ENCODE measurements around the gene TMEM8B. TPM values are rescaled to one million over a fixed set of nuclear protein-coding genes. Genes with fewer than 3 reads are reported as not detected.
A peak's percentile ranks its signal among the peaks of the same experiment; 100 is the strongest.
"Not testable (repeated sequence)": the region's sequence is repeated elsewhere in the genome, so short reads cannot be mapped to it uniquely, and the experiment has no call there.

Gene TMEM8B
- total RNA-seq, 2 experiments from 2014 or later: 5.8 to 6.9 TPM

- Mint-ChIP-seq H3K27ac (no peak within 1 kb of the TSS), H3K4me3 (no peak within 1 kb of the TSS), H3K27me3 (no peaks in the 10 kb centered on the region), H3K4me1 (no peaks in the 10 kb centered on the region), H3K9me3 (ENCODE audit: low read depth) (no peaks in the 10 kb centered on the region), H3K36me3 (ENCODE audit: low read depth) (no peaks in the 10 kb centered on the region)
- ATAC-seq: no peak
- ChIA-PET POLR2A (no interaction called here), CTCF (no interaction called here)
- DNase-seq: no peak
- intact Hi-C loops (cut with DNase I, micrococcal nuclease): no loop called here
These were observed 41.4 kb downstream of the TMEM8B start, which contains the start of gene OR13J1 for GRCh38 chr9:35870351-35870923. TSS of gene OR13J1 (minus strand) at chr9:35870401. CDS start at chr9:35870401, 0 bp downstream.

- Mint-ChIP-seq H3K27me3 (no peaks in the 10 kb centered on the region), H3K27ac (no peak overlapping the region), H3K4me1 (no peaks in the 10 kb centered on the region), H3K9me3 (ENCODE audit: low read depth) (no peaks in the 10 kb centered on the region), H3K36me3 (ENCODE audit: low read depth) (no peaks in the 10 kb centered on the region), H3K4me3 (no peak overlapping the region)
- POLR2A ChIA-PET: no interaction called here
- CTCF ChIA-PET: interaction anchor here (0.8 kb wide), 1 partner anchor 10 kb away, joined by 5 read pairs; no protein-coding TSS in a partner anchor
- intact Hi-C loops (cut with DNase I, micrococcal nuclease): no loop called here
- ATAC-seq: no peak
- DNase-seq: no peak
These were observed 42.5 kb downstream of the TMEM8B start for GRCh38 chr9:35871545-35871944.

GRCh38 chr9:35872505-35872904, 43.5 kb downstream of the TMEM8B start:
- Mint-ChIP-seq H3K27me3 (peaks cover 4% of the 10 kb centered on the region), H3K9me3 (ENCODE audit: low read depth) (peaks cover 7% of the 10 kb centered on the region), H3K4me1 (no peaks in the 10 kb centered on the region), H3K27ac (no peak overlapping the region), H3K4me3 (no peak overlapping the region), H3K36me3 (ENCODE audit: low read depth) (no peaks in the 10 kb centered on the region)
- DNase-seq (no peak), ATAC-seq (no peak)
- intact Hi-C loops (cut with DNase I, micrococcal nuclease): no loop called here
- ChIA-PET CTCF (interaction anchor here (2.0 kb wide), 1 partner anchor 9 kb away, joined by 4 read pairs; no protein-coding TSS in a partner anchor), POLR2A (no interaction called here)

GRCh38 chr9:35882263-35882848, 53.3 kb downstream of the TMEM8B start:
- H3K4me1 Mint-ChIP-seq: no peaks in the 10 kb centered on the region
- H3K27ac Mint-ChIP-seq: no peak overlapping the region
- peak; percentile 89 for DNase-seq
- peaks cover 4% of the 10 kb centered on the region for H3K27me3 Mint-ChIP-seq
- ChIA-PET POLR2A (interaction anchor here (0.6 to 0.7 kb wide), 3 partner anchors 105 to 770 kb away, joined by 3 to 4 read pairs (median 3); no protein-coding TSS in a partner anchor), CTCF (interaction anchor here (0.6 to 3.0 kb wide), 57 partner anchors 9 to 329 kb away, joined by 3 to 50 read pairs (median 4); partner anchors contain the start of genes FAM221B, NPR2, SPAG8 and TMEM8B)
- H3K9me3 Mint-ChIP-seq (ENCODE audit: low read depth): peaks cover 6% of the 10 kb centered on the region
- no peak overlapping the region for H3K4me3 Mint-ChIP-seq
- H3K36me3 Mint-ChIP-seq (ENCODE audit: low read depth): peaks cover 2% of the 10 kb centered on the region
- peak; percentile 77 for ATAC-seq
- intact Hi-C loops (cut with DNase I, micrococcal nuclease): loop anchor here (1.0 to 5.0 kb wide), 4 partner anchors 56 to 280 kb away; no protein-coding TSS in a partner anchor

- CTCF ChIA-PET: interaction anchor here (0.6 to 3.0 kb wide), 25 partner anchors 9 to 218 kb away, joined by 3 to 50 read pairs (median 6); partner anchors contain the start of genes FAM221B, SPAG8 and TMEM8B
- POLR2A ChIA-PET: no interaction called here
- no peaks in the 10 kb centered on the region for H3K4me1 Mint-ChIP-seq
- no peak overlapping the region for H3K4me3 Mint-ChIP-seq
- H3K27ac Mint-ChIP-seq: no peak overlapping the region
- H3K36me3 Mint-ChIP-seq (ENCODE audit: low read depth): no peaks in the 10 kb centered on the region
- H3K9me3 Mint-ChIP-seq (ENCODE audit: low read depth): no peaks in the 10 kb centered on the region
- peaks cover 2% of the 10 kb centered on the region for H3K27me3 Mint-ChIP-seq
- intact Hi-C loops (cut with DNase I, micrococcal nuclease): loop anchor here (1.0 to 5.0 kb wide), 4 partner anchors 57 to 281 kb away; no protein-coding TSS in a partner anchor
- no peak for DNase-seq
- no peak for ATAC-seq
These were observed 54.0 kb downstream of the TMEM8B start for GRCh38 chr9:35882996-35883395.

DNA sequence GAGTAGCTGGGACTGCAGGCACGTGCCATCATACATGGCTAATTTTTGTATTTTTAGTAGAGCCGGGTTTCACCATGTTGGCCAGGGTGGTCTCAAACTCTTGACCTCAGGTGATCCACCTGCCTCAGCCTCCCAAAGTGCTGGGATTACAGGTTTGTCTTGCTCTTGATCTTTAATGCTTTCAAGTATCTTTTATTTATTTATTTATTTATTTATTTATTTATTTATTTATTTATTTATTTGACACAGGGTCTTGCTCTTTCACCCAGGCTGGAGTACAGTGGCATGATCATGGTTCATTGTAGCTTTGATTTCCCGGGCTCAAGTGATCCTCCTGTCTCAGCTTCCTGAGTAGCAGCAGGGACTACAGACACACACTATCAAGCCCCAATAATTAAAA, 55.9 kb downstream of the TMEM8B start:
- not testable (repeated sequence) for H3K4me3 Mint-ChIP-seq; H3K9me3 Mint-ChIP-seq (ENCODE audit: low read depth); DNase-seq; ATAC-seq; H3K27ac Mint-ChIP-seq; H3K36me3 Mint-ChIP-seq (ENCODE audit: low read depth); H3K27me3 Mint-ChIP-seq; H3K4me1 Mint-ChIP-seq
- intact Hi-C loops (cut with DNase I, micrococcal nuclease): loop anchor here in 1 of 2 experiments (5.0 kb wide), 1 partner anchor 283 kb away; no protein-coding TSS in a partner anchor
- CTCF ChIA-PET: interaction anchor here (1.2 to 2.1 kb wide), 2 partner anchors 18 to 59 kb away, joined by 3 to 8 read pairs; no protein-coding TSS in a partner anchor
- POLR2A ChIA-PET: interaction anchor here (0.7 kb wide), 1 partner anchor 444 kb away, joined by 3 read pairs; no protein-coding TSS in a partner anchor

DNA sequence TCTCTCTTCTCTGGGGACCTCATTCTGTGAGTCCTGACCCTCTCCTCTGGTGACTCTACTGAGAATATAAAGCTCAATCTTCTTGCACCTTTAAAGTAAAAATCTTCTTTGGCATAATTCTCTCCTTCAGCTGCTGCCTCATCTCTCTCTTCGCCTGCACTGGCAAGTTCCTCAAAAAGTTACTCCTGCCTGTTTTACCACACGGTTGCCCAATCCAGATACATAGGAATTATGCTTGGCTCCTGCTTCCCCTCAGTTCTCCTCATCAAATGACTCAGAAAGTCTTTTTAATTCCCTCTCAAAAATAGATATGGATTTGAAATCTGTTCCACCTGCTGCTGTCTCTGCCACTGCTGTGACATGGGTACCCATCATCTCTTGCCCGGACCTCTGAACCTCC, 62.6 kb downstream of the TMEM8B start:
- no peak overlapping the region for H3K27ac Mint-ChIP-seq
- H3K27me3 Mint-ChIP-seq: peaks cover 7% of the 10 kb centered on the region
- H3K4me3 Mint-ChIP-seq: no peak overlapping the region
- DNase-seq (no peak), ATAC-seq (no peak)
- intact Hi-C loops (cut with DNase I, micrococcal nuclease): loop anchor here in 1 of 2 experiments (5.0 kb wide), 1 partner anchor 39 kb away; no protein-coding TSS in a partner anchor
- ChIA-PET CTCF (interaction anchor here (0.6 to 2.5 kb wide), 5 partner anchors 9 to 453 kb away, joined by 3 to 15 read pairs (median 4); no protein-coding TSS in a partner anchor), POLR2A (no interaction called here)
- H3K9me3 Mint-ChIP-seq (ENCODE audit: low read depth): no peaks in the 10 kb centered on the region
- H3K36me3 Mint-ChIP-seq (ENCODE audit: low read depth): no peaks in the 10 kb centered on the region
- no peaks in the 10 kb centered on the region for H3K4me1 Mint-ChIP-seq

GRCh38 chr9:35892051-35892450, 63.0 kb downstream of the TMEM8B start:
- H3K36me3 Mint-ChIP-seq (ENCODE audit: low read depth): no peaks in the 10 kb centered on the region
- H3K4me3 Mint-ChIP-seq: no peak overlapping the region
- intact Hi-C loops (cut with DNase I, micrococcal nuclease): loop anchor here in 1 of 2 experiments (5.0 kb wide), 1 partner anchor 40 kb away; no protein-coding TSS in a partner anchor
- ChIA-PET CTCF (interaction anchor here (0.6 to 2.5 kb wide), 5 partner anchors 10 to 453 kb away, joined by 3 to 15 read pairs (median 4); no protein-coding TSS in a partner anchor), POLR2A (no interaction called here)
- H3K27me3 Mint-ChIP-seq: peaks cover 7% of the 10 kb centered on the region
- no peaks in the 10 kb centered on the region for H3K4me1 Mint-ChIP-seq
- ATAC-seq: no peak
- DNase-seq: no peak
- H3K27ac Mint-ChIP-seq: no peak overlapping the region
- H3K9me3 Mint-ChIP-seq (ENCODE audit: low read depth): no peaks in the 10 kb centered on the region

DNA sequence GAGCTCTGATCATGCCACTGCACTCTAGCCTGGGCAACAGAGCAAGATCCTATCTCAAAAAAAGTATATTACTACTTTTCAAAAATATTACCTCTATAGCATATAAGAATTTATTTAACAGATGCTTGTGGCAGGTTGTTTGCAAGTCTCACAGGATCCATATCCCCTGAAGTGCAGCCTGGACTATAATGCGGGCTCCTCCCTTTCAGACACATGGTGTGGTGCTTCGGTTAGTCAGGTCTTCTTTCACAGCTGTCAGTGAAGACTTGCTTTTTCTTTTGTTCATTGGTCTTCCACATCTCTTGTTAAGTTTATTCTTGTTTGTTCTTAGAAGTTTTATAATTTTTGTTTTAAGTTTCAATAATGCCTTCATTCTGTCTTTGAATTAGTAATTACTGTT, 67.5 kb downstream of the TMEM8B start:
- DNase-seq (no peak), ATAC-seq (no peak)
- ChIA-PET POLR2A (no interaction called here), CTCF (interaction anchor here (1.6 to 2.9 kb wide), 2 partner anchors 39 to 49 kb away, joined by 5 to 13 read pairs; no protein-coding TSS in a partner anchor)
- intact Hi-C loops (cut with DNase I, micrococcal nuclease): no loop called here
- Mint-ChIP-seq H3K4me1 (no peaks in the 10 kb centered on the region), H3K27ac (no peak overlapping the region), H3K9me3 (ENCODE audit: low read depth) (no peaks in the 10 kb centered on the region), H3K27me3 (peaks cover 7% of the 10 kb centered on the region), H3K36me3 (ENCODE audit: low read depth) (no peaks in the 10 kb centered on the region), H3K4me3 (no peak overlapping the region)

- DNase-seq; H3K27me3 Mint-ChIP-seq; H3K27ac Mint-ChIP-seq; H3K4me1 Mint-ChIP-seq; POLR2A ChIA-PET; H3K9me3 Mint-ChIP-seq (ENCODE audit: low read depth); intact Hi-C loops (cut with DNase I, micrococcal nuclease); H3K4me3 Mint-ChIP-seq; H3K36me3 Mint-ChIP-seq (ENCODE audit: low read depth): not testable (repeated sequence)
- CTCF ChIA-PET: interaction anchor here (0.9 to 2.9 kb wide), 6 partner anchors 10 to 125 kb away, joined by 3 to 13 read pairs (median 4); no protein-coding TSS in a partner anchor
- peak; percentile 42 for ATAC-seq
These were observed 68.5 kb downstream of the TMEM8B start for GRCh38 chr9:35897376-35898099.

GRCh38 chr9:35898337-35898736, 69.3 kb downstream of the TMEM8B start:
- CTCF ChIA-PET: interaction anchor here (0.8 to 1.6 kb wide), 6 partner anchors 9 to 124 kb away, joined by 3 to 6 read pairs (median 3); no protein-coding TSS in a partner anchor
- Mint-ChIP-seq H3K4me1 (peaks cover 5% of the 10 kb centered on the region), H3K4me3 (no peak overlapping the region), H3K36me3 (ENCODE audit: low read depth) (no peaks in the 10 kb centered on the region), H3K27ac (no peak overlapping the region), H3K27me3 (peaks cover 3% of the 10 kb centered on the region), H3K9me3 (ENCODE audit: low read depth) (no peaks in the 10 kb centered on the region)
- intact Hi-C loops (cut with DNase I, micrococcal nuclease): no loop called here
- POLR2A ChIA-PET: no interaction called here
- no peak for ATAC-seq
- DNase-seq: no peak

Measured in activated CD4-positive, alpha-beta T cell treated with anti-CD3 and anti-CD28 coated beads for 36 hours (primary cell).